ENCODE results near the gene BUB1.
"Not testable (repeated sequence)": the region's sequence is repeated elsewhere in the genome, so short reads cannot be mapped to it uniquely, and the experiment has no call there.

BUB1 gene

GRCh38 chr2:110602139-110602538 is 75.7 kb downstream of the BUB1 start:
- not testable (repeated sequence) for DNase-seq (ENCODE audit: low read depth in 2 of 2)

GRCh38 chr2:110591973-110592372 is 85.9 kb downstream of the BUB1 start:
- DNase-seq (ENCODE audit: low read depth in 2 of 2) = not testable (repeated sequence)

GRCh38 chr2:110589677-110590330 is 88.1 kb downstream of the BUB1 start:
- not testable (repeated sequence) for DNase-seq (ENCODE audit: low read depth in 2 of 2)

- DNase-seq (ENCODE audit: low read depth in 2 of 2) = not testable (repeated sequence)
Observed at GRCh38 chr2:110588520-110588919, 89.3 kb downstream of the BUB1 start.
